ENCODE results near the gene P2RX2. TPM values are rescaled to one million over a fixed set of nuclear protein-coding genes. Genes with fewer than 3 reads are reported as not detected.

P2RX2 gene
- total and polyA plus RNA-seq, 3 donors from 2014 or later: 2.2 to 3.0 (median 2.7) TPM

GRCh38 chr12:132603240-132604150 lies 15.1 kb upstream of the P2RX2 start:
- no peaks in the 10 kb centered on the region for H3K27me3 ChIP-seq
- H3K27ac ChIP-seq: peak overlapping the region in 1 of 2 donors; percentile 45
- 47 to 49% methylated on average over 32 to 45 of the region's 67 CpGs for WGBS, 2 donors

GRCh38 chr12:132604151-132604618 lies 14.4 kb upstream of the P2RX2 start:
- Histone ChIP-seq H3K27me3 (no peaks in the 10 kb centered on the region), H3K27ac (no peak overlapping the region)

More at GRCh38 chr12:132603240-132604150, 15.1 kb upstream of the P2RX2 start:
- peak overlapping the region; percentile 9 to 20 for H3K4me3 ChIP-seq
- TF ChIP-seq POLR2A (IDR thresholded peaks at IDR 0.05): no peak
- TF ChIP-seq, protein P1, sequence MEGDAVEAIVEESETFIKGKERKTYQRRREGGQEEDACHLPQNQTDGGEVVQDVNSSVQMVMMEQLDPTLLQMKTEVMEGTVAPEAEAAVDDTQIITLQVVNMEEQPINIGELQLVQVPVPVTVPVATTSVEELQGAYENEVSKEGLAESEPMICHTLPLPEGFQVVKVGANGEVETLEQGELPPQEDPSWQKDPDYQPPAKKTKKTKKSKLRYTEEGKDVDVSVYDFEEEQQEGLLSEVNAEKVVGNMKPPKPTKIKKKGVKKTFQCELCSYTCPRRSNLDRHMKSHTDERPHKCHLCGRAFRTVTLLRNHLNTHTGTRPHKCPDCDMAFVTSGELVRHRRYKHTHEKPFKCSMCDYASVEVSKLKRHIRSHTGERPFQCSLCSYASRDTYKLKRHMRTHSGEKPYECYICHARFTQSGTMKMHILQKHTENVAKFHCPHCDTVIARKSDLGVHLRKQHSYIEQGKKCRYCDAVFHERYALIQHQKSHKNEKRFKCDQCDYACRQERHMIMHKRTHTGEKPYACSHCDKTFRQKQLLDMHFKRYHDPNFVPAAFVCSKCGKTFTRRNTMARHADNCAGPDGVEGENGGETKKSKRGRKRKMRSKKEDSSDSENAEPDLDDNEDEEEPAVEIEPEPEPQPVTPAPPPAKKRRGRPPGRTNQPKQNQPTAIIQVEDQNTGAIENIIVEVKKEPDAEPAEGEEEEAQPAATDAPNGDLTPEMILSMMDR (IDR thresholded peaks at IDR 0.05): no peak
- intact Hi-C loops (cut with DNase I; ENCODE audit: low total_unique reads): loop anchor here (10.0 kb wide), 1 partner anchor 189 kb away; no protein-coding TSS in a partner anchor
- no peaks in the 10 kb centered on the region for H3K9me3 ChIP-seq
- no peak for DNase-seq
- H3K36me3 ChIP-seq (ENCODE audit: low read depth, missing control alignments): no peaks in the 10 kb centered on the region
- no peaks in the 10 kb centered on the region for H3K4me1 ChIP-seq

DNA sequence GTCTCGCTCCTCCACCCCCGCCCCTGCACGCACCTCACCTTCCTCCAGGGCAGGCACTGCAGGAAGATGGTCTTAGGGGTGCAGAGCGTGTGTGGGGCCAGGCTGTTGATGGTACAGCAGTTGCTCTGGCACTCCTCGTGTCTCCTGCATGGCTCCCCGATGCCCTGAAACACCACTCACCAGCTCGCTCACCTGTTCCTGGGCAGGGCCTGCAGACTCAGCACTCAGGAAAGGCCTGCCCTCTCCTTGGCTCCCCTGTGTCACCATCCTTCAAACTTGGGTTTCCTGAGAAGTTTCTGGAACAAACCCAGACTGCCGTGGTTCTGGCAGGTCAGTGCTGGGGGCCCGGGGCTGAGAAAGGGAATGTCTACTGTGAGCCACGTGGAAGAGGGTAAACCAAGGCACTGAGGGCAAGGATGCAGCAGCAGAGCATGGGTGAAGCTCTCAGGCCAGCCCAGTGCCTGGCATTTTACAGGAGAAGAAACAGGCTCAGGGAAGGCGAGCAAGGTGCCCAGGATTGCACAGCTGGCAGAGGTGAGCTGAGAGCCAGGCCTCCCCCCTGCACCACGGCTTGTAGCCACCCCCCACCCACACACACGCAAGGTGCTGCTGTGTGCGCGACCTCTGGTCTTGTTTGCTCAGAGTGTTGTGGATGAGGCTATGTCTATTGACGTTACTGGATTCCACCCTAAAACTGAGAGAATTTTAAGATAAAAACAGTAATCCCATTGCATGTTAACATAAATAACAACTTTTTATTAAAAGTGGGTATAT lies 13.7 kb upstream of the P2RX2 start:
- WGBS, 2 donors: 86 to 92% methylated on average over 14 to 16 of the region's 16 CpGs

More at GRCh38 chr12:132604151-132604618, 14.4 kb upstream of the P2RX2 start:
- no peaks in the 10 kb centered on the region for H3K36me3 ChIP-seq (ENCODE audit: low read depth, missing control alignments)
- DNase-seq: no peak
- no peaks in the 10 kb centered on the region for H3K9me3 ChIP-seq
- WGBS, 2 donors: 67% methylated on average over 26 of the region's 26 CpGs; no CpG with 5 or more reads in 1 of the 2 donors
- no peak for TF ChIP-seq POLR2A (IDR thresholded peaks at IDR 0.05)
- TF ChIP-seq, protein P1 (IDR thresholded peaks at IDR 0.05): no peak
- intact Hi-C loops (cut with DNase I; ENCODE audit: low total_unique reads): loop anchor here (10.0 kb wide), 1 partner anchor 189 kb away; no protein-coding TSS in a partner anchor
- no peaks in the 10 kb centered on the region for H3K4me1 ChIP-seq
- H3K4me3 ChIP-seq: no peak overlapping the region

DNA sequence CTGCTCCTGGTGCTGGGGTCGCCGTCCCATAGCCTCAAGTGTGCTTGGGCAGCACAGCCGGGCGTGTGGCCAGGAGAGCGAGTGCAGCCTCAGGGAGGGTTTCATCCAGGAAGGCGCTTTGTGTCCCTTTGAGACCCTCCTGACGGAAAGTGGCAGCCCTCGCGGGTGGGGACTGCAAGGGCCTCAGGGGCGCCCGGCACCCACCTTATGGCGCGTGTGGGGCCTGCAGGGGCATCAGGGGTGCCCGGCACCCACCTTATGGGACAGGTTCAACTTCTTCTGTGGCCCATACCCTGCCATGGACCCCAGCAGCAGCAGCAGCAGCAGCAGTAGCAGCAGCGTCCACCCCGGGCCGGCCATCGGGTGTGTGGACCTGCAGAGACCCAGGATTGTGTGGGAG lies 12.7 kb upstream of the P2RX2 start:
- no peaks in the 10 kb centered on the region for H3K4me1 ChIP-seq
- intact Hi-C loops (cut with DNase I; ENCODE audit: low total_unique reads): loop anchor here (10.0 kb wide), 1 partner anchor 191 kb away; no protein-coding TSS in a partner anchor
- H3K36me3 ChIP-seq (ENCODE audit: low read depth, missing control alignments): no peaks in the 10 kb centered on the region
- WGBS, 2 donors: 81 to 86% methylated on average over 12 to 18 of the region's 18 CpGs
- H3K9me3 ChIP-seq: no peaks in the 10 kb centered on the region
- no peak for DNase-seq
- H3K27ac ChIP-seq: no peak overlapping the region
- no peak for TF ChIP-seq POLR2A (IDR thresholded peaks at IDR 0.05)
- TF ChIP-seq, protein P1 (IDR thresholded peaks at IDR 0.05): no peak
- H3K27me3 ChIP-seq: no peaks in the 10 kb centered on the region
- no peak overlapping the region for H3K4me3 ChIP-seq

More for the DNA sequence above, 13.7 kb upstream of the P2RX2 start:
- Histone ChIP-seq H3K4me3 (no peak overlapping the region), H3K4me1 (no peaks in the 10 kb centered on the region), H3K36me3 (ENCODE audit: low read depth, missing control alignments) (no peaks in the 10 kb centered on the region), H3K27me3 (no peaks in the 10 kb centered on the region), H3K27ac (no peak overlapping the region), H3K9me3 (no peaks in the 10 kb centered on the region)
- DNase-seq: no peak
- intact Hi-C loops (cut with DNase I; ENCODE audit: low total_unique reads): loop anchor here (10.0 kb wide), 1 partner anchor 190 kb away; no protein-coding TSS in a partner anchor
- TF ChIP-seq, protein P1 (IDR thresholded peaks at IDR 0.05): no peak
- TF ChIP-seq POLR2A (IDR thresholded peaks at IDR 0.05): no peak
